WERI-Rb-1 (cell line): ENCODE data around the gene PRKCH.

Experiments used
- DNase-seq: peaks from one replicate; pipeline ENCODE4 v3.0.0-alpha.2; 2020
- H3K27ac ChIP-seq: fragments of 250-450 bp; sonication (Bioruptor Pico); 2 replicates; pipeline ENCODE4 v1.5.1; 2020; ENCODE audit warnings: mild to moderate bottlenecking, moderate library complexity
- H3K27me3 ChIP-seq: fragments of 250-450 bp; sonication (Bioruptor Pico); 2 replicates; pipeline ENCODE4 v1.5.1; 2021; ENCODE audit warnings: mild to moderate bottlenecking, low read depth, moderate library complexity; ENCODE audit not compliant: insufficient read depth, severe bottlenecking
- H3K36me3 ChIP-seq: fragments of 250-450 bp; sonication (Bioruptor Pico); 2 replicates; pipeline ENCODE4 v1.5.1; 2020; ENCODE audit warnings: mild to moderate bottlenecking, moderate library complexity
- H3K4me3 ChIP-seq: 2 replicates; pipeline ENCODE4 v1.5.1; 2011; ENCODE audit warnings: low read depth, mild to moderate bottlenecking, control low read depth, low read length
- H3K9me3 ChIP-seq: fragments of 250-450 bp; sonication (Bioruptor Pico); 2 replicates; pipeline ENCODE4 v1.5.1; 2021; ENCODE audit warnings: mild to moderate bottlenecking, moderate library complexity; ENCODE audit not compliant: severe bottlenecking
- CTCF ChIP-seq: IDR thresholded peaks from 2 replicates; pipeline ENCODE4 v1.5.1; 2011; ENCODE audit warnings: low read depth, mild to moderate bottlenecking, control low read depth, inconsistent platforms, low read length

The PRKCH gene

GRCh38 chr14:61494018-61494417 lies 172.6 kb downstream of the PRKCH start:
- no peak for DNase-seq
- no peak overlapping the region for H3K27ac ChIP-seq

GRCh38 chr14:61495809-61496208 lies 174.4 kb downstream of the PRKCH start:
- no peak overlapping the region for H3K4me3 ChIP-seq
- H3K27ac ChIP-seq, result no peak overlapping the region
- H3K27me3 ChIP-seq, result no peaks in the 10 kb centered on the region
- no peak for TF ChIP-seq CTCF
- DNase-seq, result no peak
- no peaks in the 10 kb centered on the region for H3K9me3 ChIP-seq
- no peaks in the 10 kb centered on the region for H3K36me3 ChIP-seq

More at GRCh38 chr14:61494018-61494417, 172.6 kb downstream of the PRKCH start:
- no peaks in the 10 kb centered on the region for H3K27me3 ChIP-seq
- no peak overlapping the region for H3K4me3 ChIP-seq
- no peak for TF ChIP-seq CTCF
- no peaks in the 10 kb centered on the region for H3K36me3 ChIP-seq
- H3K9me3 ChIP-seq, result no peaks in the 10 kb centered on the region

GRCh38 chr14:61498303-61498702 lies 176.9 kb downstream of the PRKCH start:
- no peaks in the 10 kb centered on the region for H3K27me3 ChIP-seq
- no peak overlapping the region for H3K27ac ChIP-seq
- DNase-seq, result no peak
- H3K4me3 ChIP-seq, result no peak overlapping the region
- no peaks in the 10 kb centered on the region for H3K36me3 ChIP-seq
- no peak for TF ChIP-seq CTCF
- H3K9me3 ChIP-seq, result no peaks in the 10 kb centered on the region

GRCh38 chr14:61498811-61499210 lies 177.4 kb downstream of the PRKCH start:
- TF ChIP-seq CTCF, result no peak
- H3K36me3 ChIP-seq, result no peaks in the 10 kb centered on the region
- H3K4me3 ChIP-seq, result no peak overlapping the region
- H3K27ac ChIP-seq, result no peak overlapping the region
- H3K9me3 ChIP-seq, result no peaks in the 10 kb centered on the region
- H3K27me3 ChIP-seq, result no peaks in the 10 kb centered on the region
- peak; percentile 21 for DNase-seq

- Histone ChIP-seq H3K27me3 (no peaks in the 10 kb centered on the region), H3K4me3 (no peak overlapping the region), H3K36me3 (no peaks in the 10 kb centered on the region), H3K9me3 (no peaks in the 10 kb centered on the region), H3K27ac (no peak overlapping the region)
- TF ChIP-seq CTCF, result no peak
- no peak for DNase-seq
Observed at GRCh38 chr14:61499991-61500390, 178.6 kb downstream of the PRKCH start.

- no peak for DNase-seq
- Histone ChIP-seq H3K27ac (no peak overlapping the region), H3K27me3 (no peaks in the 10 kb centered on the region)
Observed at GRCh38 chr14:61501714-61502458, 180.5 kb downstream of the PRKCH start.

More at GRCh38 chr14:61501714-61502458, 180.5 kb downstream of the PRKCH start:
- H3K4me3 ChIP-seq, result no peak overlapping the region
- TF ChIP-seq CTCF, result no peak
- H3K36me3 ChIP-seq, result no peaks in the 10 kb centered on the region
- H3K9me3 ChIP-seq, result no peaks in the 10 kb centered on the region
